ENCODE data around the gene MAP3K10. TPM values are rescaled to one million over a fixed set of nuclear protein-coding genes. Genes with fewer than 3 reads are reported as not detected.

The MAP3K10 gene
- total and polyA plus RNA-seq, 4 donors: 11.1 to 99.7 (median 50.6) TPM

GRCh38 chr19:40221858-40222619 is 30.8 kb downstream of the MAP3K10 start:
- no peaks in the 10 kb centered on the region for H3K36me3 ChIP-seq (ENCODE audit: control insufficient read depth, insufficient read depth, low read length)
- WGBS (ENCODE audit: insufficient coverage): 68% methylated on average over 37 of the region's 41 CpGs
- H3K4me3 ChIP-seq (ENCODE audit: low read depth, low read length): no peak overlapping the region
- no peak overlapping the region for H3K27ac ChIP-seq (ENCODE audit: low read depth, low read length)
- peaks cover 25% of the 10 kb centered on the region for H3K4me1 ChIP-seq (ENCODE audit: control insufficient read depth, insufficient read depth, low read length)
- no peaks in the 10 kb centered on the region for H3K9me3 ChIP-seq (ENCODE audit: control insufficient read depth, insufficient read depth, low read length)
- peaks cover 39% of the 10 kb centered on the region for H3K27me3 ChIP-seq (ENCODE audit: control insufficient read depth, insufficient read depth, low read length)
- DNase-seq (ENCODE audit: low read depth in 4 of 6, low spot score in 6 of 6): peak in 2 of 6 donors; percentile 85 to 93

GRCh38 chr19:40223135-40223822 is 32.1 kb downstream of the MAP3K10 start:
- peaks cover 18% of the 10 kb centered on the region for H3K4me1 ChIP-seq (ENCODE audit: control insufficient read depth, insufficient read depth, low read length)
- no peak overlapping the region for H3K4me3 ChIP-seq (ENCODE audit: low read depth, low read length)
- 28% methylated on average over 43 of the region's 48 CpGs for WGBS (ENCODE audit: insufficient coverage)
- no peaks in the 10 kb centered on the region for H3K36me3 ChIP-seq (ENCODE audit: control insufficient read depth, insufficient read depth, low read length)
- DNase-seq (ENCODE audit: low read depth in 4 of 6, low spot score in 6 of 6): no peak
- H3K27me3 ChIP-seq (ENCODE audit: control insufficient read depth, insufficient read depth, low read length): peaks cover 36% of the 10 kb centered on the region
- no peak overlapping the region for H3K27ac ChIP-seq (ENCODE audit: low read depth, low read length)
- no peaks in the 10 kb centered on the region for H3K9me3 ChIP-seq (ENCODE audit: control insufficient read depth, insufficient read depth, low read length)

- WGBS (ENCODE audit: insufficient coverage): 85% methylated on average over 32 of the region's 32 CpGs
- Histone ChIP-seq H3K27me3 (ENCODE audit: control insufficient read depth, insufficient read depth, low read length) (peaks cover 31% of the 10 kb centered on the region), H3K36me3 (ENCODE audit: control insufficient read depth, insufficient read depth, low read length) (no peaks in the 10 kb centered on the region), H3K4me1 (ENCODE audit: control insufficient read depth, insufficient read depth, low read length) (peaks cover 13% of the 10 kb centered on the region), H3K4me3 (ENCODE audit: low read depth, low read length) (no peak overlapping the region), H3K27ac (ENCODE audit: low read depth, low read length) (no peak overlapping the region), H3K9me3 (ENCODE audit: control insufficient read depth, insufficient read depth, low read length) (no peaks in the 10 kb centered on the region)
- DNase-seq (ENCODE audit: low read depth in 4 of 6, low spot score in 6 of 6): no peak
Measured at GRCh38 chr19:40224342-40225150, 33.3 kb downstream of the MAP3K10 start.

- Histone ChIP-seq H3K27ac (ENCODE audit: low read depth, low read length) (no peak overlapping the region), H3K4me3 (ENCODE audit: low read depth, low read length) (peak overlapping the region; percentile 24), H3K9me3 (ENCODE audit: control insufficient read depth, insufficient read depth, low read length) (no peaks in the 10 kb centered on the region), H3K27me3 (ENCODE audit: control insufficient read depth, insufficient read depth, low read length) (peaks cover 31% of the 10 kb centered on the region), H3K4me1 (ENCODE audit: control insufficient read depth, insufficient read depth, low read length) (peaks cover 13% of the 10 kb centered on the region), H3K36me3 (ENCODE audit: control insufficient read depth, insufficient read depth, low read length) (no peaks in the 10 kb centered on the region)
- 22% methylated on average over 16 of the region's 21 CpGs for WGBS (ENCODE audit: insufficient coverage)
- peak in 2 of 6 donors; percentile 23 to 36 for DNase-seq (ENCODE audit: low read depth in 4 of 6, low spot score in 6 of 6)
Measured at GRCh38 chr19:40225440-40226305, 34.4 kb downstream of the MAP3K10 start.

GRCh38 chr19:40228346-40228745 is 37.1 kb downstream of the MAP3K10 start:
- H3K9me3 ChIP-seq (ENCODE audit: control insufficient read depth, insufficient read depth, low read length): no peaks in the 10 kb centered on the region
- WGBS (ENCODE audit: insufficient coverage): 78% methylated on average over 4 of the region's 10 CpGs
- H3K4me1 ChIP-seq (ENCODE audit: control insufficient read depth, insufficient read depth, low read length): peaks cover 20% of the 10 kb centered on the region
- DNase-seq (ENCODE audit: low read depth in 4 of 6, low spot score in 6 of 6): no peak
- peaks cover 31% of the 10 kb centered on the region for H3K27me3 ChIP-seq (ENCODE audit: control insufficient read depth, insufficient read depth, low read length)
- H3K27ac ChIP-seq (ENCODE audit: low read depth, low read length): no peak overlapping the region
- H3K36me3 ChIP-seq (ENCODE audit: control insufficient read depth, insufficient read depth, low read length): peaks cover 16% of the 10 kb centered on the region
- no peak overlapping the region for H3K4me3 ChIP-seq (ENCODE audit: low read depth, low read length)

- H3K36me3 ChIP-seq (ENCODE audit: control insufficient read depth, insufficient read depth, low read length): peaks cover 22% of the 10 kb centered on the region
- H3K27ac ChIP-seq (ENCODE audit: low read depth, low read length): no peak overlapping the region
- H3K9me3 ChIP-seq (ENCODE audit: control insufficient read depth, insufficient read depth, low read length): no peaks in the 10 kb centered on the region
- H3K4me1 ChIP-seq (ENCODE audit: control insufficient read depth, insufficient read depth, low read length): peaks cover 20% of the 10 kb centered on the region
- H3K4me3 ChIP-seq (ENCODE audit: low read depth, low read length): no peak overlapping the region
- no peak for DNase-seq (ENCODE audit: low read depth in 4 of 6, low spot score in 6 of 6)
- 93% methylated on average over 2 of the region's 5 CpGs for WGBS (ENCODE audit: insufficient coverage)
- H3K27me3 ChIP-seq (ENCODE audit: control insufficient read depth, insufficient read depth, low read length): peaks cover 31% of the 10 kb centered on the region
Measured at GRCh38 chr19:40228863-40229262, 37.6 kb downstream of the MAP3K10 start.

GRCh38 chr19:40229484-40229883 is 38.3 kb downstream of the MAP3K10 start:
- no CpG with 5 or more reads among the region's 3 CpGs for WGBS (ENCODE audit: insufficient coverage)
- H3K27me3 ChIP-seq (ENCODE audit: control insufficient read depth, insufficient read depth, low read length): peaks cover 26% of the 10 kb centered on the region
- DNase-seq (ENCODE audit: low read depth in 4 of 6, low spot score in 6 of 6): peak in 1 of 6 donors; percentile 6
- no peak overlapping the region for H3K4me3 ChIP-seq (ENCODE audit: low read depth, low read length)
- H3K4me1 ChIP-seq (ENCODE audit: control insufficient read depth, insufficient read depth, low read length): peaks cover 20% of the 10 kb centered on the region
- peaks cover 28% of the 10 kb centered on the region for H3K36me3 ChIP-seq (ENCODE audit: control insufficient read depth, insufficient read depth, low read length)
- H3K27ac ChIP-seq (ENCODE audit: low read depth, low read length): no peak overlapping the region
- no peaks in the 10 kb centered on the region for H3K9me3 ChIP-seq (ENCODE audit: control insufficient read depth, insufficient read depth, low read length)

GRCh38 chr19:40229926-40230417 is 38.7 kb downstream of the MAP3K10 start:
- Histone ChIP-seq H3K27me3 (ENCODE audit: control insufficient read depth, insufficient read depth, low read length) (peaks cover 22% of the 10 kb centered on the region), H3K36me3 (ENCODE audit: control insufficient read depth, insufficient read depth, low read length) (peaks cover 33% of the 10 kb centered on the region), H3K27ac (ENCODE audit: low read depth, low read length) (no peak overlapping the region), H3K4me1 (ENCODE audit: control insufficient read depth, insufficient read depth, low read length) (peaks cover 20% of the 10 kb centered on the region), H3K9me3 (ENCODE audit: control insufficient read depth, insufficient read depth, low read length) (no peaks in the 10 kb centered on the region), H3K4me3 (ENCODE audit: low read depth, low read length) (no peak overlapping the region)
- WGBS (ENCODE audit: insufficient coverage): 73% methylated on average over 4 of the region's 4 CpGs
- DNase-seq (ENCODE audit: low read depth in 4 of 6, low spot score in 6 of 6): no peak

- no peak overlapping the region for H3K27ac ChIP-seq (ENCODE audit: low read depth, low read length)
- no peak for DNase-seq (ENCODE audit: low read depth in 4 of 6, low spot score in 6 of 6)
- 84% methylated on average over 4 of the region's 6 CpGs for WGBS (ENCODE audit: insufficient coverage)
Measured at GRCh38 chr19:40231057-40231456, 39.8 kb downstream of the MAP3K10 start.

More at GRCh38 chr19:40231057-40231456, 39.8 kb downstream of the MAP3K10 start:
- H3K4me3 ChIP-seq (ENCODE audit: low read depth, low read length): no peak overlapping the region
- peaks cover 14% of the 10 kb centered on the region for H3K4me1 ChIP-seq (ENCODE audit: control insufficient read depth, insufficient read depth, low read length)
- peaks cover 13% of the 10 kb centered on the region for H3K27me3 ChIP-seq (ENCODE audit: control insufficient read depth, insufficient read depth, low read length)
- peaks cover 44% of the 10 kb centered on the region for H3K36me3 ChIP-seq (ENCODE audit: control insufficient read depth, insufficient read depth, low read length)
- no peaks in the 10 kb centered on the region for H3K9me3 ChIP-seq (ENCODE audit: control insufficient read depth, insufficient read depth, low read length)

Measured in spinal cord (tissue), 10 donors.